Measurements from ENCODE around the gene SLC25A25. TPM values are rescaled to one million over a fixed set of nuclear protein-coding genes. Genes with fewer than 3 reads are reported as not detected.

Gene SLC25A25
- polyA plus RNA-seq, 1 experiment: 12.9 TPM

DNA sequence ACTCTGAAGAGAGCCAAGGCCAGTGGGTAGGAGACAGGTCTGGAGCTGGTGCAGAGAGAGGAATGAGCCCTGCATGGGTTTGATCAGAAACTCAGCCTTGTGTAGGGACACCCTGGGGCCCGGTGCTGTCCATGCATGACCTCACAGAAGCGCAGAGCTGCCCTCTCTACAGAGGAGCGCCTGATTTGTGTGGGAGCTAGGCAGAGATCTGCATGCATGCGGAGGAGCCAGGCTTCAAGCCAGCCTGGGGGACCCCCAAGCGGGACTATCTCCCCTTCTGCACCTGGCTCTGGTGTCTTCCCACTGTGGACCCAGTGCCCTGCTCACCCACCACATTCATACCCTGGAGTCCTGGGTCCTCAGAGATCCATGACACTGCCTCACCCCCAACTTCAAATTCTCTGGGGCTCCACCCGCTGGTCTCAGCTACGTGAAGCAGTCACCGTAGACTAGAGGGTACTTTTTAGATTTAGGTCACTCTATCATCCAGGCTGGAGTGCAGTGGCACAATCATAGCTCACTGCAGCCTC lies 78.6 kb downstream of the SLC25A25 start:
- TF ChIP-seq, protein P1, sequence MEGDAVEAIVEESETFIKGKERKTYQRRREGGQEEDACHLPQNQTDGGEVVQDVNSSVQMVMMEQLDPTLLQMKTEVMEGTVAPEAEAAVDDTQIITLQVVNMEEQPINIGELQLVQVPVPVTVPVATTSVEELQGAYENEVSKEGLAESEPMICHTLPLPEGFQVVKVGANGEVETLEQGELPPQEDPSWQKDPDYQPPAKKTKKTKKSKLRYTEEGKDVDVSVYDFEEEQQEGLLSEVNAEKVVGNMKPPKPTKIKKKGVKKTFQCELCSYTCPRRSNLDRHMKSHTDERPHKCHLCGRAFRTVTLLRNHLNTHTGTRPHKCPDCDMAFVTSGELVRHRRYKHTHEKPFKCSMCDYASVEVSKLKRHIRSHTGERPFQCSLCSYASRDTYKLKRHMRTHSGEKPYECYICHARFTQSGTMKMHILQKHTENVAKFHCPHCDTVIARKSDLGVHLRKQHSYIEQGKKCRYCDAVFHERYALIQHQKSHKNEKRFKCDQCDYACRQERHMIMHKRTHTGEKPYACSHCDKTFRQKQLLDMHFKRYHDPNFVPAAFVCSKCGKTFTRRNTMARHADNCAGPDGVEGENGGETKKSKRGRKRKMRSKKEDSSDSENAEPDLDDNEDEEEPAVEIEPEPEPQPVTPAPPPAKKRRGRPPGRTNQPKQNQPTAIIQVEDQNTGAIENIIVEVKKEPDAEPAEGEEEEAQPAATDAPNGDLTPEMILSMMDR (IDR thresholded peaks at IDR 0.05; ENCODE audit: insufficient read depth, low read depth, low read length): no peak
- POLR2A ChIA-PET: no interaction called here
- peaks cover 1% of the 10 kb centered on the region for H3K27me3 ChIP-seq (ENCODE audit: control insufficient read depth, insufficient read depth, low read length)
- no peaks in the 10 kb centered on the region for H3K36me3 ChIP-seq (ENCODE audit: control insufficient read depth, insufficient read depth, low read length)
- CTCF ChIA-PET: interaction anchor here (0.6 to 2.2 kb wide), 3 partner anchors 18 to 29 kb away, joined by 3 to 8 read pairs (median 6); partner anchors contain the start of gene PTGES2
- no peak for DNase-seq (ENCODE audit: low read depth)
- H3K4me3 ChIP-seq (ENCODE audit: low read depth, low read length): no peak overlapping the region

DNA sequence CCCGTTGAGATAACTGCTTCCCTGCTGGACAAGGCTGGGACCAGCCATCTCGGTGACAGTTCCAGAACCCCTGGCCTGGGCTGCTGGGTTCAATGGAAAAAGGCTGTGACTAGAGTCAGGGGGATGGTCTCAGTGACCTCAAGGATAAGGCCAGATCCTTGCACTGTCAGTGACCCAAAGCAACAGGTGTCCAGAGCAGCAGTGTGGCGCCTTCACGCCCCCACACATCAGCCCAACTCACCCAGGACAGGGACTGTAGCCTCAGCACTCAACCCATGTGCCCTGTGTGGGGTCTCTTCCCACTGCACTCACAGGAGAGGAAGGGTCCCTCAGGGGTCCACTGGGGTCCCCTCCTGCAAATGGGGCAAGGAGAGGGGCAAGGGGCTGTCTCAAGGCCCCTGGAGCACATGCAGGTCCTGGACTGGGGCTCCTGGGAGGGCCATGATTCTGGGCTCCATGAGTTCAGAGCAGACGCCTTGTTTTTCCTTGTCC lies 80.5 kb downstream of the SLC25A25 start:
- ChIA-PET POLR2A (no interaction called here), CTCF (no interaction called here)
- TF ChIP-seq, protein P1 (IDR thresholded peaks at IDR 0.05; ENCODE audit: insufficient read depth, low read depth, low read length): no peak
- Histone ChIP-seq H3K27me3 (ENCODE audit: control insufficient read depth, insufficient read depth, low read length) (peaks cover 1% of the 10 kb centered on the region), H3K36me3 (ENCODE audit: control insufficient read depth, insufficient read depth, low read length) (no peaks in the 10 kb centered on the region), H3K4me3 (ENCODE audit: low read depth, low read length) (no peak overlapping the region)
- DNase-seq (ENCODE audit: low read depth): no peak

DNA sequence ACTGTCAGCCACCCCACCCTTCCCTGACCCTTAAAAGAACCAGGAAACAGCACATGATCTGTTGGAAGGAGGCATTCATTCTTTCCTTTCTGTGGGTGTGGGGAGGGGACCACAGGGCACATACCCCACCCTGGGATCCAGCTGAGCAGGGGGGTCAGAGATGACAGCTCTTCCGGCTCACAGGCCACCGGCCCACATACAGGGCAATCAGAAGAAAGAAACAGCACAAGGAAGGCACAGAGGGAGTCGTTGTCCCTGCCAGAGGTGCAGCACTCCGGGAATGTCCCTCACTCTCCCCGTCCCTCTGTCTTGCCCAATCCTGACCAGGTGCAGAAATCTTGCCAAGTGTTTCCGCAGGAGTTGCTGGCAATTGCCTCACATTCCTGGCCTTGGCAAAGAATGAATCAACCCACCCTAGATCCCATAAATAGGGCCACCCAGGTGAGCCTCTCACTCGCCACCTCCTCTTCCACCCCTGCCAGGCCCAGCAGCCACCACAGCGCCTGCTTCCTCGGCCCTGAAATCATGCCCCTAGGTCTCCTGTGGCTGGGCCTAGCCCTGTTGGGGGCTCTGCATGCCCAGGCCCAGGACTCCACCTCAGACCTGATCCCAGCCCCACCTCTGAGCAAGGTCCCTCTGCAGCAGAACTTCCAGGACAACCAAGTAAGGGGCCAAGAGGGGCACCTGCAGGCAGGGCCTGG lies 81.1 kb downstream of the SLC25A25 start, which contains the start of gene LCN2:
Gene LCN2, plus strand, starts transcription at position 453 of the 701 bp plus-strand sequence. Its CDS starts 73 bp downstream, at position 526.
- CTCF ChIA-PET: no interaction called here
- POLR2A ChIA-PET: no interaction called here
- TF ChIP-seq, protein P1 (IDR thresholded peaks at IDR 0.05; ENCODE audit: insufficient read depth, low read depth, low read length): no peak
- DNase-seq (ENCODE audit: low read depth): no peak
- no peak within 1 kb of the TSS for H3K4me3 ChIP-seq (ENCODE audit: low read depth, low read length)
- peaks cover 1% of the 10 kb centered on the region for H3K27me3 ChIP-seq (ENCODE audit: control insufficient read depth, insufficient read depth, low read length)
- H3K36me3 ChIP-seq (ENCODE audit: control insufficient read depth, insufficient read depth, low read length): no peaks in the 10 kb centered on the region

DNA sequence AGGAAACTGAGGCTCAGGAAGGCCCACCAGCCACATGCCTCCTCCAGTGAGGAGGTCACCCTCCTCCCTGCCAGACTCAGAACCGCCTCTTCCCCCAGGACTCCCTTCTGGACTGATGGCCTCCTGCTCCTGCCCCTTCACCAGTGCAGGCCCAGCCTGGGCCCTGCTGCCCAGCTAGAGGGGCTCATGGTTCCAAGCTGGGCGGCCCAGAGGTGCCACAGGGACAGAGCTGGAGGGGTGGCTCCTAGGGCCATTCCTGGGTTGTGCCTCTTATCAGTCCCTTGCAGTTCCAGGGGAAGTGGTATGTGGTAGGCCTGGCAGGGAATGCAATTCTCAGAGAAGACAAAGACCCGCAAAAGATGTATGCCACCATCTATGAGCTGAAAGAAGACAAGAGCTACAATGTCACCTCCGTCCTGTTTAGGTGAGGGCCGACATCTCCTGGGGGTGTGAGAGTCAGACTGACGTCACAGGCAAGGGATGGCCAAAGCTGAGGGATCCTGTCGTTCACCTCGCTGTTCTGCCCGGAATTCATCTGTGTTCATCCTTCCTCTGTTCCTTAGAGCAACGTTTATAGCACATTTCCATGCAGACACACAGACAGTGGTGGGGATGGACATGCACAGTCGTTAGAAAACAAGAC lies 82.0 kb downstream of the SLC25A25 start:
- no peak for DNase-seq (ENCODE audit: low read depth)
- Histone ChIP-seq H3K27me3 (ENCODE audit: control insufficient read depth, insufficient read depth, low read length) (peaks cover 1% of the 10 kb centered on the region), H3K36me3 (ENCODE audit: control insufficient read depth, insufficient read depth, low read length) (no peaks in the 10 kb centered on the region), H3K4me3 (ENCODE audit: low read depth, low read length) (no peak overlapping the region)
- TF ChIP-seq, protein P1 (IDR thresholded peaks at IDR 0.05; ENCODE audit: insufficient read depth, low read depth, low read length): no peak
- CTCF ChIA-PET: interaction anchor here (1.1 kb wide), 1 partner anchor 20 kb away, joined by 3 read pairs; no protein-coding TSS in a partner anchor
- POLR2A ChIA-PET: no interaction called here

Data from BJ (cell line).